ENCODE data around the gene SOX30.

Gene SOX30

GRCh38 chr5:157607371-157608161 lies 44.7 kb downstream of the SOX30 start:
- peak in 1 of 2 donors; percentile 52 for DNase-seq (ENCODE audit: low read depth in 2 of 2)

GRCh38 chr5:157606046-157606445 lies 46.2 kb downstream of the SOX30 start:
- DNase-seq (ENCODE audit: low read depth in 2 of 2): no peak

GRCh38 chr5:157603333-157604190 lies 48.7 kb downstream of the SOX30 start:
- peak; percentile 35 to 42 for DNase-seq (ENCODE audit: low read depth in 2 of 2)

- no peak for DNase-seq (ENCODE audit: low read depth in 2 of 2)
Observed at GRCh38 chr5:157602505-157602904, 49.7 kb downstream of the SOX30 start.

- DNase-seq (ENCODE audit: low read depth in 2 of 2): no peak
Observed at GRCh38 chr5:157600252-157600651, 52.0 kb downstream of the SOX30 start.

GRCh38 chr5:157599565-157599964 lies 52.7 kb downstream of the SOX30 start:
- no peak for DNase-seq (ENCODE audit: low read depth in 2 of 2)

- no peak for DNase-seq (ENCODE audit: low read depth in 2 of 2)
Observed at GRCh38 chr5:157598350-157598936, 53.8 kb downstream of the SOX30 start.

- DNase-seq (ENCODE audit: low read depth in 2 of 2): no peak
Observed at GRCh38 chr5:157597277-157597676, 55.0 kb downstream of the SOX30 start.

GRCh38 chr5:157596487-157596886 lies 55.8 kb downstream of the SOX30 start:
- no peak for DNase-seq (ENCODE audit: low read depth in 2 of 2)

- DNase-seq (ENCODE audit: low read depth in 2 of 2): no peak
Observed at GRCh38 chr5:157594675-157595459, 57.4 kb downstream of the SOX30 start.

- DNase-seq (ENCODE audit: low read depth in 2 of 2): no peak
Observed at GRCh38 chr5:157594257-157594656, 58.0 kb downstream of the SOX30 start.

- no peak for DNase-seq (ENCODE audit: low read depth in 2 of 2)
Observed at GRCh38 chr5:157593052-157593757, 59.0 kb downstream of the SOX30 start.

GRCh38 chr5:157592594-157592993 lies 59.6 kb downstream of the SOX30 start:
- DNase-seq (ENCODE audit: low read depth in 2 of 2): no peak

GRCh38 chr5:157590478-157590877 lies 61.8 kb downstream of the SOX30 start:
- no peak for DNase-seq (ENCODE audit: low read depth in 2 of 2)

- DNase-seq (ENCODE audit: low read depth in 2 of 2): no peak
Observed at GRCh38 chr5:157584628-157585027, 67.6 kb downstream of the SOX30 start.

- DNase-seq (ENCODE audit: low read depth in 2 of 2): no peak
Observed at GRCh38 chr5:157582731-157583620, 69.3 kb downstream of the SOX30 start.

- no peak for DNase-seq (ENCODE audit: low read depth in 2 of 2)
Observed at GRCh38 chr5:157581901-157582300, 70.3 kb downstream of the SOX30 start.

- no peak for DNase-seq (ENCODE audit: low read depth in 2 of 2)
Observed at GRCh38 chr5:157578079-157578780, 74.0 kb downstream of the SOX30 start.

- DNase-seq (ENCODE audit: low read depth in 2 of 2): no peak
Observed at GRCh38 chr5:157576678-157577077, 75.6 kb downstream of the SOX30 start.
